Measurements from ENCODE around the gene GJC3.

Gene GJC3

GRCh38 chr7:99928188-99928587, 1.2 kb downstream of the GJC3 start:
- DNase-seq (ENCODE audit: low read depth), result no peak

DNA sequence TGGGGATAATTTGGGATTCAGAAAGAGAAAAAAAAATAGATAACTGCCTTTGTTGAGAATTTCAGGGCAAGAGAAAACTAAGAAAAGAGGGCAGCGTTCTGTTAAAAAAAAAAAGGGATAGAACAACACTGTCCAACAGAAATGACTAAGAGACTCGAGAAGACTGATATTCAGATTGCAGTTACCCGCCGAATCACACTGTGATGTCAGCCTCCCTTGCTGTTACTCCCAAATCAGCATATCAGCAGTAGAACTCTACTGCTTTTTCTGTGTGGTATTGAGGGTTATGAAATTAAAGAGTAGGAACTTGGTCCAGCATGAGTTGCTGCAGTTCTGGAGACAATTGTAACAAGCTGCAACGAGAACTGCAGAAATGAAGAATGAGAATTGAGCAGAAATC, 1.9 kb downstream of the GJC3 start:
- Histone ChIP-seq H3K9me3 (ENCODE audit: control insufficient read depth, low read length) (no peaks in the 10 kb centered on the region), H3K4me3 (ENCODE audit: low read length) (no peak overlapping the region), H3K9ac (ENCODE audit: low read length) (no peak overlapping the region), H3K4me1 (ENCODE audit: control insufficient read depth, insufficient read depth, low read length) (no peaks in the 10 kb centered on the region), H3K36me3 (ENCODE audit: control insufficient read depth, insufficient read depth, low read length, severe bottlenecking) (no peaks in the 10 kb centered on the region), H3K27me3 (replicated peaks; ENCODE audit: control insufficient read depth, insufficient read depth, low read length) (peaks cover 25% of the 10 kb centered on the region)
- no peak for DNase-seq (ENCODE audit: low read depth)

More at GRCh38 chr7:99928188-99928587, 1.2 kb downstream of the GJC3 start:
- Histone ChIP-seq H3K36me3 (ENCODE audit: control insufficient read depth, insufficient read depth, low read length, severe bottlenecking) (no peaks in the 10 kb centered on the region), H3K9ac (ENCODE audit: low read length) (no peak overlapping the region), H3K9me3 (ENCODE audit: control insufficient read depth, low read length) (no peaks in the 10 kb centered on the region), H3K27me3 (replicated peaks; ENCODE audit: control insufficient read depth, insufficient read depth, low read length) (peaks cover 31% of the 10 kb centered on the region), H3K4me1 (ENCODE audit: control insufficient read depth, insufficient read depth, low read length) (no peaks in the 10 kb centered on the region), H3K4me3 (ENCODE audit: low read length) (no peak overlapping the region)

DNA sequence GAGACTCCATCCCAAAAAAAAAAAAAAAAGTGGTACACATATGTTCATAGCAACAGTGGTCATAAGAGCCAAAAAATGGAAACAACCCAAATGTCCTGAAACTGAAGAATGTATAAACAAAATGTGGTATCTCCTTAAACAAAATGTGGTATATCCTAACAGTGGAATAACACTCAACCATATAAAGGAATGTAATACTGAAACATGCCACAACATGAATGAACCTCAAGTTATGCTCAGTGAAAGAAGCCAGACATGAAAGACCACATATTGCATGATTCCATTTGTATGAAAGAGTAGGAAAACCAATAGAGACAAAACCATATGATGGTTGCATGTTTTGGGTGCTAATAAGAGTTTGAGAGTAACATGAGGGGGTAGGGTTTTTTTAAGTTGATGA, 3.1 kb downstream of the GJC3 start:
- no peaks in the 10 kb centered on the region for H3K9me3 ChIP-seq (ENCODE audit: control insufficient read depth, low read length)
- no peak overlapping the region for H3K4me3 ChIP-seq (ENCODE audit: low read length)
- peaks cover 1% of the 10 kb centered on the region for H3K36me3 ChIP-seq (ENCODE audit: control insufficient read depth, insufficient read depth, low read length, severe bottlenecking)
- H3K9ac ChIP-seq (ENCODE audit: low read length), result no peak overlapping the region
- H3K27me3 ChIP-seq (replicated peaks; ENCODE audit: control insufficient read depth, insufficient read depth, low read length), result peaks cover 12% of the 10 kb centered on the region
- no peaks in the 10 kb centered on the region for H3K4me1 ChIP-seq (ENCODE audit: control insufficient read depth, insufficient read depth, low read length)
- DNase-seq (ENCODE audit: low read depth), result no peak

DNA sequence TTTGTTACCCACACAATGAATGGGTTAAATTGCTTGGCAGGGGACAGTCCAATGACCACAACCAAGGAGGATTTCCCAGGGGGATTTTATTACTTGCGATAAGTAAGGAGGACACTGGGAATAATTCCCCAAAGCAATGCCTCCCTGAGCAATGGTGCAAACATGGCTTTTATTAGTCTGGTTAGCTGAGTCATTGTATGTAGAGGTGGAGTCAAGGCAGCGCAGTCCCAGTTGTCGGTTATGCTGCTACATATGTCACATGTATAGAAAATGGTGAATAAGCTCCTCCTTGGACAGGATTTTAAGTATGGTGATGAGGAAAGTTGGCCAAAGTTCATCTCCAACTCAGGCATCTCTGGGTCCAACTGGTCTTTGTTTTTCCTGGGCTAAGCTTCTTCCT, 6.2 kb downstream of the GJC3 start:
- peaks cover 4% of the 10 kb centered on the region for H3K36me3 ChIP-seq (ENCODE audit: control insufficient read depth, insufficient read depth, low read length, severe bottlenecking)
- no peak overlapping the region for H3K4me3 ChIP-seq (ENCODE audit: low read length)
- DNase-seq (ENCODE audit: low read depth), result no peak
- peaks cover 6% of the 10 kb centered on the region for H3K4me1 ChIP-seq (ENCODE audit: control insufficient read depth, insufficient read depth, low read length)
- H3K9me3 ChIP-seq (ENCODE audit: control insufficient read depth, low read length), result no peaks in the 10 kb centered on the region
- H3K27me3 ChIP-seq (replicated peaks; ENCODE audit: control insufficient read depth, insufficient read depth, low read length), result peaks cover 4% of the 10 kb centered on the region
- H3K9ac ChIP-seq (ENCODE audit: low read length), result no peak overlapping the region

DNA sequence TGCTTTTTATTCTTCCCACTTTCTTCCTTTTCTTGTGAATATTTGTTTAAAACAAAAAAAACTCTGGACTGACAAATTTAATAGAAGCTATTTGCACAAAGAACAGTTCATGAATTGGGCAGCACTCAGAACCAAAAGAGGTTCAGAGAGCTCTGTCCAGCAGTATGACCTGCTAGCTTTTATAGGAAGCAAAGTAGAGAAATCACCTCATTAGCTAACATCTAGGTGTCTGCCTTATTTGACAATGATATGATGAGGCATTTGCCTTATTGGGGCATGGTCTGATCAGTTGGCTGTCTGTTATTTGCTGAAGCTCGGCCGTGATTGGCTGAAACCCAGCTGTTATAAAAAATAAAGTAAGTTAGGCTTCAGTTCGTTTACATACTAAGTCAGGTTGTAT, 9.3 kb downstream of the GJC3 start:
- no peak for DNase-seq (ENCODE audit: low read depth)
- peak overlapping the region; percentile 98 for H3K4me3 ChIP-seq (ENCODE audit: low read length)
- H3K9me3 ChIP-seq (ENCODE audit: control insufficient read depth, low read length), result no peaks in the 10 kb centered on the region
- no peaks in the 10 kb centered on the region for H3K27me3 ChIP-seq (replicated peaks; ENCODE audit: control insufficient read depth, insufficient read depth, low read length)
- peaks cover 25% of the 10 kb centered on the region for H3K4me1 ChIP-seq (ENCODE audit: control insufficient read depth, insufficient read depth, low read length)
- peak overlapping the region; percentile 98 for H3K9ac ChIP-seq (ENCODE audit: low read length)
- peaks cover 18% of the 10 kb centered on the region for H3K36me3 ChIP-seq (ENCODE audit: control insufficient read depth, insufficient read depth, low read length, severe bottlenecking)

DNA sequence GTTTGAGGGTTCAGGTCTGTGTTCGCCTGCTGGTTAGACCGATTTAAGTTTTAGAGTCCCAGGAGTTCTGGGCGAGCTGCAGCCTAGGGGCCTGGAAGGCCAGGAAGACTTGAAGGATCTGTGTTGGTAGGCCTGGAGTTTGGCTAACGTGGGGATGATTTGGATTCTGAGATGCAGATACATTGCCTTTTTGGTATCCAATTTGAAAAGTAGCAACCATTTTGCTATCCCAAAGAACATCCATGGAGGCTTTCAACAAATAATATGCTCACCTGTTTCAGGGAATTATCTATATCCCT, 9.7 kb downstream of the GJC3 start:
- no peak for DNase-seq (ENCODE audit: low read depth)
- Histone ChIP-seq H3K4me1 (ENCODE audit: control insufficient read depth, insufficient read depth, low read length) (peaks cover 25% of the 10 kb centered on the region), H3K9ac (ENCODE audit: low read length) (peak overlapping the region; percentile 98), H3K36me3 (ENCODE audit: control insufficient read depth, insufficient read depth, low read length, severe bottlenecking) (peaks cover 18% of the 10 kb centered on the region), H3K27me3 (replicated peaks; ENCODE audit: control insufficient read depth, insufficient read depth, low read length) (no peaks in the 10 kb centered on the region), H3K9me3 (ENCODE audit: control insufficient read depth, low read length) (no peaks in the 10 kb centered on the region), H3K4me3 (ENCODE audit: low read length) (peak overlapping the region; percentile 98)

GRCh38 chr7:99918959-99919813, 10.2 kb downstream of the GJC3 start, which contains the start of gene TRIM4:
TRIM4 (minus strand) TSS chr7:99919530; CDS start chr7:99919401, 129 bp downstream.
- H3K9me3 ChIP-seq (ENCODE audit: control insufficient read depth, low read length), result no peaks in the 10 kb centered on the region
- DNase-seq (ENCODE audit: low read depth), result peak; percentile 96
- H3K36me3 ChIP-seq (ENCODE audit: control insufficient read depth, insufficient read depth, low read length, severe bottlenecking), result peaks cover 18% of the 10 kb centered on the region
- peak within 1 kb of the TSS; percentile 98 for H3K4me3 ChIP-seq (ENCODE audit: low read length)
- H3K9ac ChIP-seq (ENCODE audit: low read length), result peak within 1 kb of the TSS; percentile 98
- no peaks in the 10 kb centered on the region for H3K27me3 ChIP-seq (replicated peaks; ENCODE audit: control insufficient read depth, insufficient read depth, low read length)
- peaks cover 25% of the 10 kb centered on the region for H3K4me1 ChIP-seq (ENCODE audit: control insufficient read depth, insufficient read depth, low read length)

DNA sequence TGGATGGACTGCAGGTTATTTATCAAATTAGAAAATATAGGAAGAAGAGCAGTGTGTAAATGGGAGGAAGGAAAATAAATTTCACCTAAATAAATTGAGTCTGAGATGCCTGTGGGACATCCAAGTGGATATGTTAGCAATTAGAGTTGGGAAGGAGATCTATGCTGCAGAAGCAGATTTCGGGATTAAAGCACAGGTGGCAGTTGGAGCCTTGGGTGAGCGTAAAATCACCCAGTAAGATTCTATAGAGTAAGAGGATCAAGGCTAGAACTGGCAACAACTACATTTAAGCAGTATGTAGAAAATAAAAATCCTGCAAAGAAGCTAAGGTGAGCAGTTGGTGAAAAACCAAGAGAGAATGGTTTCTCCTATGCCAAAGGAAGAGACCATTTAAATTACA, 18.4 kb downstream of the GJC3 start:
- no peak overlapping the region for H3K9ac ChIP-seq (ENCODE audit: low read length)
- no peaks in the 10 kb centered on the region for H3K9me3 ChIP-seq (ENCODE audit: control insufficient read depth, low read length)
- peaks cover 38% of the 10 kb centered on the region for H3K36me3 ChIP-seq (ENCODE audit: control insufficient read depth, insufficient read depth, low read length, severe bottlenecking)
- DNase-seq (ENCODE audit: low read depth), result no peak
- H3K27me3 ChIP-seq (replicated peaks; ENCODE audit: control insufficient read depth, insufficient read depth, low read length), result no peaks in the 10 kb centered on the region
- no peaks in the 10 kb centered on the region for H3K4me1 ChIP-seq (ENCODE audit: control insufficient read depth, insufficient read depth, low read length)
- no peak overlapping the region for H3K4me3 ChIP-seq (ENCODE audit: low read length)

DNA sequence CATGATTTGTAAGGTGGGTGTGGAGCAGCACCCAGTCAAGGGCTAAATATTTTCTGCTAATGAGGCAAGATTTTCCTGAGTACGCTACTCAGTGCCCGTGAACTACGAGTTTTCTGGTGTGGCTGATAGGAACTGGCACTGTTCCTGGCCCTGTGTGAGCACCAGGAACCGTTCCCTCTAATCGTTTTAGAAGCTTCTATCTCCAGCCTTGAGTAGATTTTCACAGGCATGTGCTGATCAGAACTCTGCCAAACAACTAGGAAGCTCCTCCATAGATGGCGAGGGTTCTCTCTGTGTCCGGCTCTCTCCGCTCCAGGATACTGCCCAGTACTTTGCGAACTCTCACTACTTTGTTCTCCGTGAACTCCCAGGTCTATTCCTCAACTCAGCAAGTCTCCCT, 27.8 kb downstream of the GJC3 start:
- no peak for DNase-seq (ENCODE audit: low read depth)
- Histone ChIP-seq H3K36me3 (ENCODE audit: control insufficient read depth, insufficient read depth, low read length, severe bottlenecking) (peaks cover 79% of the 10 kb centered on the region), H3K9me3 (ENCODE audit: control insufficient read depth, low read length) (no peaks in the 10 kb centered on the region), H3K4me1 (ENCODE audit: control insufficient read depth, insufficient read depth, low read length) (no peaks in the 10 kb centered on the region), H3K4me3 (ENCODE audit: low read length) (no peak overlapping the region), H3K27me3 (replicated peaks; ENCODE audit: control insufficient read depth, insufficient read depth, low read length) (no peaks in the 10 kb centered on the region), H3K9ac (ENCODE audit: low read length) (no peak overlapping the region)

- no peak for DNase-seq (ENCODE audit: low read depth)
- H3K36me3 ChIP-seq (ENCODE audit: control insufficient read depth, insufficient read depth, low read length, severe bottlenecking), result peaks cover 64% of the 10 kb centered on the region
- H3K9ac ChIP-seq (ENCODE audit: low read length), result no peak overlapping the region
- no peaks in the 10 kb centered on the region for H3K27me3 ChIP-seq (replicated peaks; ENCODE audit: control insufficient read depth, insufficient read depth, low read length)
- H3K9me3 ChIP-seq (ENCODE audit: control insufficient read depth, low read length), result no peaks in the 10 kb centered on the region
- H3K4me1 ChIP-seq (ENCODE audit: control insufficient read depth, insufficient read depth, low read length), result no peaks in the 10 kb centered on the region
- no peak overlapping the region for H3K4me3 ChIP-seq (ENCODE audit: low read length)
Measured at GRCh38 chr7:99899830-99900519, 29.4 kb downstream of the GJC3 start.

DNA sequence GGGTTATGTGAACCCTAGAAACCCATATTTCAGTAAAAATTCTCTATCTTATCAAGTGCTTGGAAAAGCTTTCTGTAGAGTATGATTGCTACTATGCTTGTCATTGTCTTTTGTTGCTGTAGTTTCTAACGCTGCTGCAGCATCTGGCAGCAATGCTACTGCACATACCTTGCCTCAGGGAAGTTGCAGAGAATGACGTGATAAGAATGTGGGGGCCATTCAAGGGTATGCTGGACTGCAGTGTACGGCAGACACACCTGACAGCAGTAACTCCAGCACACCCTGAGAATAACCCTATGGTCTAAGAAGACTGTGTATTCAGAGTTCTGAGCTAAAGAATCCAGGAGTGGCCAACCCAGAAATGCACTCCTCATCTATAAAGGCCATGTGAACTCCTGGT, 30.6 kb downstream of the GJC3 start:
- H3K4me1 ChIP-seq (ENCODE audit: control insufficient read depth, insufficient read depth, low read length), result no peaks in the 10 kb centered on the region
- peaks cover 60% of the 10 kb centered on the region for H3K36me3 ChIP-seq (ENCODE audit: control insufficient read depth, insufficient read depth, low read length, severe bottlenecking)
- DNase-seq (ENCODE audit: low read depth), result peak; percentile 16
- no peak overlapping the region for H3K4me3 ChIP-seq (ENCODE audit: low read length)
- H3K9me3 ChIP-seq (ENCODE audit: control insufficient read depth, low read length), result no peaks in the 10 kb centered on the region
- no peaks in the 10 kb centered on the region for H3K27me3 ChIP-seq (replicated peaks; ENCODE audit: control insufficient read depth, insufficient read depth, low read length)
- no peak overlapping the region for H3K9ac ChIP-seq (ENCODE audit: low read length)

Measured in adipocyte (in vitro differentiated cells).